Measurements from ENCODE around the gene SH3BGRL3.

The SH3BGRL3 gene

GRCh38 chr1:26277719-26278118, 2.2 kb upstream of the SH3BGRL3 start:
- no peak for DNase-seq (ENCODE audit: low read depth, low spot score)

- DNase-seq (ENCODE audit: low read depth, low spot score) = peak; percentile 54
Observed at GRCh38 chr1:26278303-26278702, 1.6 kb upstream of the SH3BGRL3 start.

DNA sequence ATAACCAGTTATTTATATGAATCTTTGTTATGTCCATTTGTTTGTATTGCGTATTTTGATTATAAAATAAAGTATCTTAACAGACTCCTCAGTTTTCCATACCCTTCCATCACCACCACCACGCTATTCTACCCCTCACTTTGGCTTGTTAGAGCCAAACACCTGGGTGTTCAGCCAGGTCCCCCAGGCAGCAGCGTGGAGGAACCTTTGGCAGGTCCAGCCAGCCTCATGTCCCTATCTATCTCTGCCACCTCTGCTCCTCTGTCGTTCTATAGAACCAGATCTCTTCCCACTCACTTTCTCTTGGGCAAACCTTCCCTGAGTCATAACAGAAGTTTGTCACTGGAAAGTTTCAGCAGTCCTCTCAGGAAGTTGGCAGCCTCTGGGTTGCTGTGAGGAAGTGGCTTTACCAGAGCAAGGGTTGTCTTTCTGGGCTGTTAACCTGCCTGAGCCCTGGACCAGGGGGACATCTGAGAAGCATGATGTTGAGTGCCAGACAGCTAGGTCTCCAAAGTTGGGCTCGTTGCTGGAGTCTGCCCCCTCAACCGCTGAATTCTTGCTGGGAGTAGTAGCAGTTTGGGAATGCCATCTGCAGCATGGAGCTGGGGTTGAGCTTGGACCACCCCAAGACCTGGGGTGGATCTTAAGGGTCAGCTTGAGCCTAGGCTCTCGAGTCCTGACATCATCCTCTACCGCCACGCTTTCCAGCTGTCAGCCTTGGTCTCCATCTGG, 996 bp upstream of the SH3BGRL3 start:
- no peak for DNase-seq (ENCODE audit: low read depth, low spot score)

DNA sequence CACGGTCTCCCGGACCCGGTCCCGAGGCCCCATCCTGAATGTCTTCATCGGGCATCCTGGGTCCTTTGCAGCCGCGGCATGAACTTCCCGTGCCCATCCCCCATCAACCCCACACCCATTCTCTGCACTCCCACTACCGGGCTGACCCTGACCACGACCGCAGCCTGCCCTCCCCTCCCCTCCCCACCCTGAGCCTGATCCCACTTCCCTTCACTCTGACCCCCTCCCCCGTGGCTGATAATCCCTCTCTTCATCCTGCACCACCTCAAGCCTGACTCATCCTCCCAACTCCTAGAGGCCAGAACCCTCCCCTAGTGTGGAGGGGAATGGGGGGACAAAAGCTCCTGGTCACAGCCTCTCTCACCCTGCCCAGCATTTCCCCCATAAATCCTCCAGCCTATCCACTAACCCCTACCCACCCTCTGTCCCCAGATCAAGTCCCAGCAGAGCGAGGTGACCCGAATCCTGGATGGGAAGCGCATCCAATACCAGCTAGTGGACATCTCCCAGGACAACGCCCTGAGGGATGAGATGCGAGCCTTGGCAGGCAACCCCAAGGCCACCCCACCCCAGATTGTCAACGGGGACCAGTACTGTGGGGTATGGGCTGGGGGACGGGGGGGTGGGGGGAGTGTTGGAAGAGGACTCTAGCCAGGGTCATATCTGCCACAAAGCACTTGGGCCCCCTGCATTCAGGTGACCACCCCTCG, 602 bp downstream of the SH3BGRL3 start:
- no peak for DNase-seq (ENCODE audit: low read depth, low spot score)

GRCh38 chr1:26281091-26281958, 1.4 kb downstream of the SH3BGRL3 start:
- DNase-seq (ENCODE audit: low read depth, low spot score) = no peak

DNA sequence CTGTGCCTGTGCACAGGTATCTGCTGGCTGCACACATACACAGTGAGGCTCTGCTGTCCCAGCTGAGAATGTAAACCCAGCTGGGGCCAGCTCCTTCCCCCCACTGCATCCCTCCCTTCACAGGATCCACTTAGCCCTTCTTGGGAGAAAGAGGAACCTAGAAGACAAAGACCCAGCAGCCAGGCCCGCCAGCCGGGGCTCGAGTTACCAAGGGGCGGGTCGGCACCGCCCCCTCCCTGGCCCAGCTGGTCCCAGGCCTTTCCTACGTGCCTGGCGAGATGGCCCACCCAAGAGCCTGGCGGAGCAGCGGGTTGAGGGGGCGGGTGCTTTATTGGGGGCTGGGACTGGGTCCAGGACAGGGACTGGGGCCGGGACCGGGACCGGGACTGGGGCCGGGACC, 2.1 kb downstream of the SH3BGRL3 start:
- DNase-seq (ENCODE audit: low read depth, low spot score) = no peak

GRCh38 chr1:26282401-26282918, 2.6 kb downstream of the SH3BGRL3 start:
- no peak for DNase-seq (ENCODE audit: low read depth, low spot score)

DNA sequence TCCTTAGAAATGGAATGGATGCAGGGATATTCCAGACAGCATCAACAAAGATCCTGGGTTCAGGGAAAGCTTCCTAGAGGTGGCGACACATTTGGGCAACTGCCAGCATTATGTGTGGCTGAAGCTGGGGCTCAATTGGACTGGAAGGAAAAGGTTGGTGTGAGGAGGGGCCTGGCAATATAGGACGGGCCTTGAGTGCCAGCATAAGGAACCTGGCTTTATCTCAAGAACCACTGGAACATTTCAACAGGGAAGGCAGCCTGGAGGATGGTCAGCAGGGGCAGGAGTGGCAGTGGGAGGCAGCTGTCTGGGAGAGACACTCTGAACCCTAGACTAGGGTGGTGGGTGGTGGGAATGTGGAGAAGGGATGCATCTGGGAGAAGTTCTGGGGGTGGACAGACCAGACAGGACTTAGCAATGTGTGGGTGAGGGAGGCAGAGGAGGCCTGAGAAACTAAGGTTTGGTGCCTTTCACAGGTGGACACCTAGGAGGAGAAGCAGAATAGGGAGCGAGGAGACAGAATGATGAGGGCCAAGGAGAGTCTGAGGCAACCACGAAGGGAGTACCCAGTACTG, 3.5 kb downstream of the SH3BGRL3 start:
- no peak for DNase-seq (ENCODE audit: low read depth, low spot score)

DNA sequence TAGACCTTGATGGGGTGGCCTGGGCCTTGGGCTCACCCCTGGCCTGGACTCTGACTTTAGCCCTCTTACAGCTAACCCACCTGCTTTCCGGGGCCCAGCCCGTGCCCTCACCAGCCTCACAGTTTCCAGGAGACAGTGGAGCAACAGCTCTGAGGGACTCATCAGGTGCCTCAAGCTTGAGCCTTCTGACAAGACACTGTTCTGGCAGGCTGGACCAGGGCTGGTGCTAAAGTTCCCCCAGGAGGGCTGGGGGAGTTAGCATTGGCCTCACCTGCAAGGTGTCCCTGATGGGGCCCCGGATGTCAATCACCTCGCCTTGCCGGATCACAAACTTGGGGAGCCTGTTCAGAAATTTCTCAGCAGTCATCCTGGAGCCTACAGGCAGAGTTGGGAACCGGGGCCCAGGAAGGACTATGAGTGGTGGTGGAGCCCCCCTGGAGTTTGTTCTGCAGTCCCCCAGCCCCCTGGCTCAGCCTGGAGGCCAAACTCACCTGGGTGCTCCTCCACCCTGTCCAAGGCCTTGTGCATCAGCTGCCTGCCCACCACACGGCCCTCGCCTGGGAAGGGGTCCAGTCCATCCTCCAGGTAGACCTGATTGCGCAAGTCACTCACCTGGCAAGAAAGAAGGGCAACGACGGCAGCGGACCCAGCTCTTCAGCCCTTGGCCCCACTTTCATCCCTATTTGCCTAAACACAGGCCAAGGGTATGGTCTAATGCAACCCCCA, 4.1 kb downstream of the SH3BGRL3 start:
- no peak for DNase-seq (ENCODE audit: low read depth, low spot score)

DNA sequence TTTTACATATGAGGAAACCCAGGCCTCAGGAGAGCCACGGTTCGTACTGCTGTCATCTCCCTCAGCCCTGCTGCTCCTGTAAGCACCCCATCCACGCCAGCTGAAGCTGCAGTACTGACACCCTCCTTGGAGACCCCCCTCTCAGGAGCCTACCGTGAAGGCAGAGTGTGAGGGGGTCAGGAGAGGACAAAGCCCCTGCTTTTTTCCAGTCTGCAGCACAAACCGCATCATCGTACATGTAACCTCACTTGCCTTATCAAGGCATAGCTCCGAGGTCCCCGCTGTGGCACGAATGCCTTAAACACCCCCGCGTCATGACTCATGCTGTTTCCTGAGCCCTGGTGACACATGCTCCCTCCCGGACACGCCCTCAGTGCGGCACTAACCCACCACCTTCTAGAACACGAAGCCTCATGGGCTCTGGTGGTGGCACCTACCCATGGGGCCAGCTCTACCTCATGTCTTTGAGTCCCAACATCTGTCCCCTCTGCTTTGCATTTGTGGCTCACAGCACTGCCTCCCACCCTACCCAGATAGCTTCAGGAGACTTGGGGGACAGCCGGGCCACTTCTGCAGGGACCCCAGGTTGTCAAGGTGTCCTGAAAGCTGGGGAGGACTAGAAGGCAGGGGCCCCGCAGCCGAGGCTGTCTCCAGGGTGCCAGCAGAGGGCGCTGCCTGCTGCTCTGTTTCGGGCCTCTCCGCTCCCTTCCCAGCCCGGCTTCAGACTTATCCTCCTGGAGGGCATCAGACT, 4.9 kb downstream of the SH3BGRL3 start:
- DNase-seq (ENCODE audit: low read depth, low spot score) = peak; percentile 47

DNA sequence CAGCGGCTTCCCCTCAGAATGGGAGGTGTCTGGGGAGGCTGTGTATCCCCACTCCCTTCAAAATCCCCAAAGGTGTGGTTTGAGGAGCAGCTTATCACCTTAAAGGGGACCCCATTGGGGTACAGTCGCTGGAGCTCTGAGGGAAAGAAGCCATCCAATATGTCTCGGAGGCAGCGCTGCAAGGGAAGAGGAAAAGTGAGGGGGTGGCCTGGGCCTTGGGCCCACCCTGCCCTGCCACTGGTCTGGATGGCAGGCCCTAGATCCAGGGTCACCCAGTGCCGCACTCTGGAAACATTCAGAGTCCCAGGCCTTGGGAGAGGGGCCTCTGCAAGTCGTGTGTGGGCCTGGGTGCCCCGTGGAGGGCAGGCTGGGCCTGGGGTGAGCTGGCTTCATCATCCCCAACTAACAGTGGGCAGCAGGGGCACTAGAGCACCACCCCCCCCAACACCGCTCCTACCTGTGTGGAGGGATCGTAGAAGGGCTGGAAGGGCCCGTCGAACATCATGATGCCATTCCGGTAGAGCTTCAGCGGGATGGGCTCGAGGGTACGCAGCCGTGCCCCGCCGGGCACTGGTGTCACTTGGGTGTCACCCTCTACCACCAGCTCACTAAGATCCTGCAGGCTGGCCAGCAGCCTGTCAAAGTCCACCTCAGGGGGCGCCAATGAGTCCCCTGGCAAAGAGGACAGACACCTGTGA, 5.6 kb downstream of the SH3BGRL3 start:
- no peak for DNase-seq (ENCODE audit: low read depth, low spot score)

DNA sequence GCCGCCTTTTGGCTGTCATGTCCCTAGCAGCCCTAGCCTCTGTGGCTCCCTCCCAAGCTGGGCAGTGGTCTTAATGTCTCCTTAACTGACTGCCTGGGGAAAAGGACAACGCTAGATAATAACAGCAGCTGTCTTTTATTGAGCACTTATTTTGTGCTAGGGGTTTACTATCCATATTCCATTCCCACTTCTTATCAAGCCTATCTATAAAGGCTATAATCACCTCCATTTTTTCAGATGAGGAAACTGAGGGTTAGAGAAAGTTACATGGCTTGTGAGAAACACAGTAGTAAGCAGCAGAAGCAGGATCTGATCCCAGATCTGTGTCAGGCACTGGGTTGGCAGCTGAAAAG, 6.2 kb downstream of the SH3BGRL3 start:
- no peak for DNase-seq (ENCODE audit: low read depth, low spot score)

DNA sequence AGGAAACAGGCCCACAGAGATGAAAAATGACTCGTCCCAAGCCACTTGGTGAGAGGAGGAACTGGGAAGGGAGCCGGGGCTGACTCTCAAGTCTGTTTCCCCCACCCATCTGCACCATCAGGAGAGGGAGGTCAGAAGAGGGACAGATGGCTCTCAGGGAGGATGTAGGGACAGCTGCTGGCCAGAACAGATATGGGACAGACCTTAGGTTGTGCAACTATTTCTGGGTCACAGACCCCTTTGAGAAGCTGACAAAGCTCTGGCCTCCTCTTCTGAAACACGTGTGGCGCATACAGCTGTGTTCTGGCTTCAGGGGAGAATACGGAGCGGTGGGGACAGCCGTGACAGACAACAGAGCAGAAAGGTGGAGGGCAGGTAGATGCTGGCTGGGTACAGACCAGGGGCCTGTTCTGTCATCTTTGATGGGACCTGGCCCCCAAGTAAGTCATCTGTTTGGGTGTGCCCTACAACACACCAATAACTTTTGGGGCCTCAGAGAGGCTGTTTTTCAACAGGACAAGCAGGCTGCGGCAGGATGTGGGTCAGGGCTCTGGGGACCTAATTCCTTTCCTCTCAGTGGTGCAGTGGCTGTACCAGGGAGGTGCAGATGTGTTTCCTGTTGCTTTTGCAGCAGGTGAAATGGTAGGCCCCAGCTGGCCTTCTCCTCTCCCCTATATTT, 7.3 kb downstream of the SH3BGRL3 start:
- no peak for DNase-seq (ENCODE audit: low read depth, low spot score)

DNA sequence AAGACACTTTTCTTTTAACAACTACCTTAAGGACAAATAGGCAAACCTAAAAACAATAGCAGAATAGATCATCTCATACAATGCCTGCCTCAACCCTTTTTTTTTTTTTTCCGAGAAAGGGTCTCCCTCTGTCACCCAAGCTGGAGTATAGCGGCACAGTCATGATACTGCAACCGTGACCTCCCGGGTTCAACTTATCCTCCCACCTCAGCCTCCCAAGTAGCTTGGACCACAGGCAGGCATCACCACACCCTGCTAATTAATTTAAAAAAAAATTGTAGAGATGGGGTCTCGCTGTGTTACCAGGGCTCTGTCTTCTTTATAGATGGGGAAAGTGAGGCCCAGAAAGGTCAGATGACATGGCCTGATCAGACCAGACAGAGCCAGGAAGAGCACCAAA, 7.9 kb downstream of the SH3BGRL3 start:
- DNase-seq (ENCODE audit: low read depth, low spot score) = no peak

- no peak for DNase-seq (ENCODE audit: low read depth, low spot score)
Observed at GRCh38 chr1:26288311-26288941, 8.5 kb downstream of the SH3BGRL3 start.

DNA sequence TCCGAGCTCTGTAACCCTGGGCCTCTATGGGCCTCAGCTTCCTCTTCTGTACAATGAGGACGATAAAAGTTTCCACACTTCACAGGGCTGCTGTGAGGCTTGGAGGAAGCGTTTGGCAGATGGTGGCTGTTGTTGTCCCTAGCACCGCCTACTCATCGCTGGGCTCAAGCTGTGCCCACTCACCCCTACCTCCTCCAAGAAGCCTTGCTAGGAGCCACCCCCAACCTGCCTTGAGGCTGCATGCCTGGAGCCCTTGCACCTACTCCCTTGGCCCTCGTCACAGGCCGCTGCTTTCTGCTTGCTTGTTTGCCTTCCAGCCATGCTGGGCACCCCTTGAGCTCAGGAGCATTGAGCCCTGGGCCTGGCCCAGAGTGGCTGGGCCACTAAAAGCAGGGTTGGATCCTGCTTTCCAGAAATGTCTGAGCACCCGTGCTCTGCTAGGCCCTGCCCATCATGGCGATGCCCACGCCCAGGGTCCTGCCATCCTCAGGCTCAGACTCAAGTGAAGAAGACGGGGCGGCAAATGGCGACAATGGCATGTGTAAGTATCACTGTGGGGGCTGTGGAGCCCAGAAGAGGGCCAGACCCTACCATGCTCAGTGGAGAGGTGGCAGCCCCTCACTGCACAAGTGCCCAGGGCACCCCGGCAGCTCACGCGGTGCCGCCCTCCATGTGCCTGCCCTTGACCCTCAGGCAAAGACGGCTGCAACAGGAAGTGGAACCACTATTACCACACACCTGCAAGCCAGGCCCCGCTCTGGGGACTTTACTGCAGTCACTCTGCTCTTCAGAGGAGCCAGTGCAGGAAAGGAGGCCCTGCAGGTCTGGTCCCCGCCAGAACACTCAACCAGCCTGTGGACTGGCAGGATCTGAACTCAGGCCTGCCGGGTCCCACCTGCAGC, 9.5 kb downstream of the SH3BGRL3 start:
- no peak for DNase-seq (ENCODE audit: low read depth, low spot score)

GRCh38 chr1:26290122-26290881, 10.4 kb downstream of the SH3BGRL3 start:
- DNase-seq (ENCODE audit: low read depth, low spot score) = no peak
